IMR-90 (cell line): ENCODE results near the gene HOXB8. TPM values are rescaled to one million over a fixed set of nuclear protein-coding genes. Genes with fewer than 3 reads are reported as not detected.
A peak's percentile ranks its signal among the peaks of the same experiment; 100 is the strongest.

Experiments
- ATAC-seq: fragments of 200-7000 bp; cut with Tn5 transposase; 2 replicates; pipeline ENCODE4 v1.9.1; 2020; ENCODE audit warnings: low read depth, mild to moderate bottlenecking, moderate library complexity
- BruUV-seq: library from RNA; stranded (reverse); fragments of 400-500 nt; replicated peaks from 2 replicates; lab custom pipeline; 2021; lab: Mats Ljungman, UMichigan
- CTCF ChIA-PET: fragments of 300-600 bp; formaldehyde crosslinking; extraction: SDS; loops from one replicate; lab custom pipeline; 2021; ENCODE audit warnings: antibody characterized with exemption; lab: Yijun Ruan, JAX
- POLR2A ChIA-PET: fragments of 300-600 bp; sonication (Branson Sonifier 250); formaldehyde crosslinking; loops from one replicate; lab custom pipeline; 2022; ENCODE audit warnings: antibody characterized with exemption; ENCODE audit not compliant: unreplicated experiment; lab: Charles Lee
- DNase-seq: peaks from one replicate; pipeline ENCODE4 v3.0.0; 2013
- H2AFZ ChIP-seq: replicated peaks from 2 replicates; pipeline ENCODE3; 2013; ENCODE audit warnings: low read length, mild to moderate bottlenecking; ENCODE audit not compliant: poor library complexity
- H2AK5ac ChIP-seq: 2 replicates; pipeline ENCODE4 v1.6.1; 2013; ENCODE audit warnings: low read depth, low read length, inconsistent platforms
- H2AK9ac ChIP-seq: replicated peaks from 2 replicates; pipeline ENCODE3; 2013; ENCODE audit warnings: mild to moderate bottlenecking, low read depth, low read length, moderate library complexity; ENCODE audit not compliant: poor library complexity
- H2BK120ac ChIP-seq: 2 replicates; pipeline ENCODE4 v1.6.1; 2013; ENCODE audit warnings: low read depth, low read length, inconsistent platforms
- H2BK15ac ChIP-seq: 3 replicates; pipeline ENCODE4 v1.6.1; 2013; ENCODE audit warnings: low read depth, low read length, inconsistent platforms
- H2BK20ac ChIP-seq: 2 replicates; pipeline ENCODE4 v1.6.1; 2013; ENCODE audit warnings: low read depth, mild to moderate bottlenecking, inconsistent platforms, low read length, moderate library complexity
- H2BK5ac ChIP-seq: 2 replicates; pipeline ENCODE4 v1.6.1; 2013; ENCODE audit warnings: mild to moderate bottlenecking, low read depth, low read length, inconsistent platforms; ENCODE audit not compliant: poor library complexity, severe bottlenecking
- H3K14ac ChIP-seq: replicated peaks from 2 replicates; pipeline ENCODE4 v1.6.1; 2013; ENCODE audit warnings: low read depth, low read length, inconsistent platforms
- H3K18ac ChIP-seq: 2 replicates; pipeline ENCODE4 v1.6.1; 2013; ENCODE audit warnings: low read depth, low read length, control low read depth
- H3K23ac ChIP-seq: 2 replicates; pipeline ENCODE4 v1.6.1; 2013; ENCODE audit warnings: low read depth, low read length, inconsistent platforms
- H3K27ac ChIP-seq: 2 replicates; pipeline ENCODE4 v1.5.1; 2013; ENCODE audit warnings: mild to moderate bottlenecking, control low read depth, low read length; ENCODE audit not compliant: insufficient read depth
- H3K27me3 ChIP-seq: 2 replicates; pipeline ENCODE4 v1.6.1; 2013; ENCODE audit warnings: low read length; ENCODE audit not compliant: control insufficient read depth, insufficient read depth
- H3K36me3 ChIP-seq: 2 replicates; pipeline ENCODE4 v1.6.1; 2013; ENCODE audit warnings: low read length, mixed read lengths; ENCODE audit not compliant: control insufficient read depth, insufficient read depth
- H3K4ac ChIP-seq: 2 replicates; pipeline ENCODE4 v1.6.1; 2013; ENCODE audit warnings: low read depth, low read length, inconsistent platforms
- H3K4me1 ChIP-seq: 2 replicates; pipeline ENCODE4 v1.6.1; 2013; ENCODE audit warnings: low read length, mixed read lengths; ENCODE audit not compliant: control insufficient read depth, insufficient read depth
- H3K4me2 ChIP-seq: 2 replicates; pipeline ENCODE4 v1.6.1; 2013; ENCODE audit warnings: low read depth, mild to moderate bottlenecking, control low read depth, low read length, moderate library complexity
- H3K4me3 ChIP-seq: 2 replicates; pipeline ENCODE4 v1.5.1; 2013; ENCODE audit warnings: low read depth, mild to moderate bottlenecking, control low read depth, low read length, moderate library complexity; ENCODE audit not compliant: insufficient read depth
- H3K56ac ChIP-seq: 2 replicates; pipeline ENCODE4 v1.6.1; 2013; ENCODE audit warnings: low read length, inconsistent platforms; ENCODE audit not compliant: insufficient read depth; ENCODE audit errors: extremely low read depth
- H3K79me1 ChIP-seq, 2 experiments: 2 replicates each; pipeline ENCODE4 v1.6.1; 2013; ENCODE audit warnings: low read length in 2 of 2, inconsistent platforms in 1 of 2, low read depth in 1 of 2
- H3K9ac ChIP-seq: 2 replicates; pipeline ENCODE4 v1.6.1; 2013; ENCODE audit warnings: low read depth, low read length, control low read depth
- H3K9me1 ChIP-seq: 2 replicates; pipeline ENCODE4 v1.6.1; 2013; ENCODE audit warnings: low read length, inconsistent platforms; ENCODE audit not compliant: insufficient read depth
- H3K9me3 ChIP-seq: 2 replicates; pipeline ENCODE4 v1.6.1; 2013; ENCODE audit warnings: low read length; ENCODE audit not compliant: control insufficient read depth, insufficient read depth
- H4K20me1 ChIP-seq: 2 replicates; pipeline ENCODE4 v1.6.1; 2013; ENCODE audit warnings: low read length, inconsistent platforms; ENCODE audit not compliant: insufficient read depth
- H4K5ac ChIP-seq: 2 replicates; pipeline ENCODE4 v1.6.1; 2013; ENCODE audit warnings: mild to moderate bottlenecking, low read depth, low read length, control low read depth
- H4K8ac ChIP-seq, 2 experiments: 2 replicates each; pipeline ENCODE4 v1.6.1; 2013; ENCODE audit warnings: low read depth in 2 of 2, low read length in 2 of 2, control low read depth in 1 of 2, inconsistent platforms in 1 of 2
- H4K91ac ChIP-seq: 2 replicates; pipeline ENCODE4 v1.6.1; 2013; ENCODE audit warnings: low read depth, low read length, inconsistent platforms; ENCODE audit not compliant: insufficient read depth
- FOS ChIP-seq: fragments of 150-350 bp; IDR thresholded peaks from 2 replicates; pipeline ENCODE4 v1.6.1; 2016; ENCODE audit warnings: low read depth, low read length
- MXI1 ChIP-seq: IDR thresholded peaks from 2 replicates; pipeline ENCODE4 v1.6.1; 2012; ENCODE audit warnings: low read depth, mild to moderate bottlenecking, low read length, moderate library complexity, borderline replicate concordance
- POLR2A ChIP-seq: IDR thresholded peaks from 2 replicates; pipeline ENCODE4 v1.6.1; 2012; ENCODE audit warnings: mild to moderate bottlenecking, low read depth, low read length
- WGBS, 2 experiments: methylation state at CpG; one replicate each; pipeline versions ENCODE4 v1.1.5 to v1.1.7; 2013; ENCODE audit warnings: missing lambda C conversion rate in 2 of 2; ENCODE audit not compliant: insufficient read length in 1 of 2; ENCODE audit errors: extremely low coverage in 2 of 2; 5-methylcytosine and 5-hydroxymethylcytosine counted together
- dilution Hi-C: fragments of 300-500 bp; cut with HindIII; formaldehyde crosslinking; loops from one replicate; pipeline ENCODE4 v1.14.3; 2018; ENCODE audit warnings: low sequenced_read_pairs; ENCODE audit not compliant: unreplicated experiment
- in situ Hi-C: fragments of 300-500 bp; cut with MboI; formaldehyde crosslinking; loops from 3 replicates; pipeline ENCODE4 v1.14.3; 2019; ENCODE audit warnings: low sequenced_read_pairs, inconsistent platforms, mixed read lengths
- intact Hi-C: fragments of 100-400 bp; cut with micrococcal nuclease; formaldehyde crosslinking; loops from 2 replicates; pipeline ENCODE4 v1.10.0; 2022
- polyA plus RNA-seq, 3 experiments: library from polyadenylated mRNA; depleted of rRNA; stranded (reverse); fragments of >200 nt; gene quantifications; 2 replicates each; pipeline ENCODE4 v1.2.3, GENCODE V29; 2012; ENCODE audit warnings: low replicate concordance in 1 of 3
- total RNA-seq: library from RNA; depleted of rRNA; stranded (reverse); fragments of >200 nt; gene quantifications from 2 replicates; pipeline ENCODE4 v1.2.3, GENCODE V29; 2012

Gene HOXB8
- total and polyA plus RNA-seq, 2 of the 4 experiments (the other 2 are of a cell fraction) = 0.54 to 5.3 TPM

GRCh38 chr17:48624544-48625494, 9.7 kb upstream of the HOXB8 start:
- peak overlapping the region; percentile 91 for H3K4me2 ChIP-seq
- ATAC-seq (peak; percentile 72), DNase-seq (no peak)
- H2BK15ac ChIP-seq = no peak overlapping the region
- no peaks in the 10 kb centered on the region for H3K36me3 ChIP-seq
- H3K18ac ChIP-seq = no peak overlapping the region
- TF ChIP-seq FOS = no peak
- TF ChIP-seq MXI1 = no peak
- TF ChIP-seq POLR2A = no peak
- no TSS peak for BruUV-seq
- no peak overlapping the region for H4K5ac ChIP-seq
- peak overlapping the region; percentile 38 for H3K4me3 ChIP-seq
- H2BK5ac ChIP-seq = no peak overlapping the region
- no peak overlapping the region for H2BK20ac ChIP-seq
- H3K4me1 ChIP-seq = no peaks in the 10 kb centered on the region; the same call in 1 of the 2 replicates
- no peaks in the 10 kb centered on the region for H3K79me1 ChIP-seq
- no peak overlapping the region for H3K27ac ChIP-seq
- no peak overlapping the region for H3K14ac ChIP-seq
- H3K27me3 ChIP-seq = peaks cover 98% of the 10 kb centered on the region
- H3K4ac ChIP-seq = no peak overlapping the region
- no peak overlapping the region for H4K91ac ChIP-seq
- POLR2A ChIA-PET = no interaction called here
- peaks cover 12% of the 10 kb centered on the region; the same call in 1 of the 2 replicates for H4K20me1 ChIP-seq
- no peak overlapping the region for H2AK9ac ChIP-seq
- H3K9me3 ChIP-seq = peaks cover 18% of the 10 kb centered on the region
- H2AFZ ChIP-seq = peak overlapping the region; percentile 64
- H2BK120ac ChIP-seq = no peak overlapping the region
- no peak overlapping the region for H3K9ac ChIP-seq
- H2AK5ac ChIP-seq = no peak overlapping the region
- CTCF ChIA-PET = interaction anchor here (0.9 kb wide), 1 partner anchor 288 kb away, joined by 3 read pairs; no protein-coding TSS in a partner anchor
- intact Hi-C loops (no loop called here), dilution Hi-C loops (no loop called here), in situ Hi-C loops (loop anchor here (10.0 kb wide), 1 partner anchor 460 kb away; no protein-coding TSS in a partner anchor)
- no peaks in the 10 kb centered on the region; the same call in 1 of the 2 replicates for H3K9me1 ChIP-seq
- no peak overlapping the region for H3K56ac ChIP-seq
- 0% methylated on average over 7 of the region's 66 CpGs; no CpG with 5 or more reads in 1 of the 2 experiments for WGBS, 2 experiments
- H4K8ac ChIP-seq = no peak overlapping the region
- H3K23ac ChIP-seq = 0 out of 2 replicates have a peak overlapping the region, but pooled peaks have one; percentile 51
